Lower leg skin (tissue), 3 donors: ENCODE measurements around the gene TWIST2.

Source experiments
- CTCF ChIP-seq, 3 donors: fragments of 450-650 bp; IDR thresholded peaks; one replicate each; pipeline ENCODE4 v1.5.1; 2016; ENCODE audit warnings: antibody characterized with exemption in 3 of 3, mild to moderate bottlenecking in 3 of 3, moderate library complexity in 2 of 3
- POLR2A ChIP-seq, 2 donors: fragments of 450-650 bp; IDR thresholded peaks; one replicate each; pipeline ENCODE4 v1.6.1; 2016 to 2017; ENCODE audit warnings: antibody characterized with exemption in 2 of 2, mild to moderate bottlenecking in 1 of 2, moderate library complexity in 1 of 2

- TF ChIP-seq CTCF (IDR thresholded peaks at IDR 0.05): no peak
- no peak for TF ChIP-seq POLR2A (IDR thresholded peaks at IDR 0.05)
Measured at GRCh38 chr2:238897911-238898311, 50.0 kb downstream of the TWIST2 start.
